Dendritic cell treated with granulocyte-macrophage colony-stimulating factor and Interleukin-4, amounts not matched to agents 40 ng/mL and 50 ng/mL, for 4 days (primary cell): ENCODE results near the gene ZNF107.

Experiments used
- H3K27ac Mint-ChIP-seq: one replicate; pipeline ENCODE4 v1.8.0; 2022; ENCODE audit warnings: mild to moderate bottlenecking, mixed read lengths
- H3K27me3 Mint-ChIP-seq: one replicate; pipeline ENCODE4 v1.8.0; 2022; ENCODE audit warnings: mild to moderate bottlenecking, mixed read lengths
- H3K36me3 Mint-ChIP-seq: one replicate; pipeline ENCODE4 v1.8.0; 2022; ENCODE audit warnings: low read depth, mixed read lengths
- H3K4me1 Mint-ChIP-seq: one replicate; pipeline ENCODE4 v1.8.0; 2022; ENCODE audit warnings: low read depth, mixed read lengths
- H3K4me3 Mint-ChIP-seq: one replicate; pipeline ENCODE4 v1.8.0; 2022; ENCODE audit warnings: mild to moderate bottlenecking, moderate library complexity, mixed read lengths
- H3K9me3 Mint-ChIP-seq: one replicate; pipeline ENCODE4 v1.8.0; 2022; ENCODE audit warnings: mixed read lengths
- intact Hi-C: fragments of 100-400 bp; cut with micrococcal nuclease; formaldehyde crosslinking; loops from one replicate; pipeline ENCODE4 v1.15.0; 2022

Gene ZNF107

GRCh38 chr7:64665980-64666662 is at the start of gene ZNF107:
ZNF107 (plus strand) TSS chr7:64666133; CDS start chr7:64666283, 150 bp downstream.
- Mint-ChIP-seq H3K4me1 (peaks cover 16% of the 10 kb centered on the region), H3K36me3 (peaks cover 34% of the 10 kb centered on the region), H3K9me3 (peaks cover 37% of the 10 kb centered on the region), H3K4me3 (peak within 1 kb of the TSS; percentile 98), H3K27me3 (no peaks in the 10 kb centered on the region), H3K27ac (peak within 1 kb of the TSS; percentile 90)
- intact Hi-C loops: loop anchor here (1.0 to 5.0 kb wide), 2 partner anchors 103 to 739 kb away; partner anchors contain the start of gene ZNF680

- intact Hi-C loops: no loop called here
- Mint-ChIP-seq H3K4me1 (no peaks in the 10 kb centered on the region), H3K36me3 (no peaks in the 10 kb centered on the region), H3K27me3 (no peaks in the 10 kb centered on the region), H3K9me3 (peaks cover 42% of the 10 kb centered on the region), H3K27ac (no peak overlapping the region), H3K4me3 (no peak overlapping the region)
Observed at GRCh38 chr7:64618785-64619456, 47.0 kb upstream of the ZNF107 start.

- no peak overlapping the region for H3K4me3 Mint-ChIP-seq
- H3K27ac Mint-ChIP-seq: no peak overlapping the region
- H3K36me3 Mint-ChIP-seq: no peaks in the 10 kb centered on the region
- H3K27me3 Mint-ChIP-seq: no peaks in the 10 kb centered on the region
- peaks cover 42% of the 10 kb centered on the region for H3K9me3 Mint-ChIP-seq
- intact Hi-C loops: loop anchor here (10.0 kb wide), 1 partner anchor 1615 kb away; no protein-coding TSS in a partner anchor
- H3K4me1 Mint-ChIP-seq: no peaks in the 10 kb centered on the region
Observed at GRCh38 chr7:64619705-64620104, 46.2 kb upstream of the ZNF107 start.

- Mint-ChIP-seq H3K27ac (no peak overlapping the region), H3K9me3 (peaks cover 42% of the 10 kb centered on the region), H3K4me3 (no peak overlapping the region), H3K36me3 (no peaks in the 10 kb centered on the region), H3K4me1 (no peaks in the 10 kb centered on the region), H3K27me3 (no peaks in the 10 kb centered on the region)
- intact Hi-C loops: loop anchor here (10.0 kb wide), 1 partner anchor 1617 kb away; no protein-coding TSS in a partner anchor
Observed at GRCh38 chr7:64621656-64622055, 44.3 kb upstream of the ZNF107 start.

- no peaks in the 10 kb centered on the region for H3K27me3 Mint-ChIP-seq
- intact Hi-C loops: loop anchor here (2.0 to 10.0 kb wide), 2 partner anchors 443 to 1621 kb away; no protein-coding TSS in a partner anchor
- H3K27ac Mint-ChIP-seq: no peak overlapping the region
- peaks cover 17% of the 10 kb centered on the region for H3K9me3 Mint-ChIP-seq
- no peaks in the 10 kb centered on the region for H3K36me3 Mint-ChIP-seq
- H3K4me1 Mint-ChIP-seq: no peaks in the 10 kb centered on the region
- no peak overlapping the region for H3K4me3 Mint-ChIP-seq
Observed at GRCh38 chr7:64625114-64626082, 40.5 kb upstream of the ZNF107 start.

GRCh38 chr7:64626083-64626469 is 39.9 kb upstream of the ZNF107 start:
- intact Hi-C loops: loop anchor here (10.0 kb wide), 1 partner anchor 1621 kb away; no protein-coding TSS in a partner anchor
- Mint-ChIP-seq H3K36me3 (no peaks in the 10 kb centered on the region), H3K27me3 (no peaks in the 10 kb centered on the region), H3K9me3 (peaks cover 10% of the 10 kb centered on the region), H3K4me1 (no peaks in the 10 kb centered on the region), H3K27ac (no peak overlapping the region), H3K4me3 (no peak overlapping the region)

GRCh38 chr7:64626557-64626956 is 39.4 kb upstream of the ZNF107 start:
- Mint-ChIP-seq H3K4me1 (no peaks in the 10 kb centered on the region), H3K27me3 (no peaks in the 10 kb centered on the region), H3K9me3 (peaks cover 5% of the 10 kb centered on the region), H3K4me3 (no peak overlapping the region), H3K36me3 (no peaks in the 10 kb centered on the region), H3K27ac (no peak overlapping the region)
- intact Hi-C loops: loop anchor here (10.0 kb wide), 1 partner anchor 1622 kb away; no protein-coding TSS in a partner anchor

GRCh38 chr7:64628192-64628591 is 37.7 kb upstream of the ZNF107 start:
- H3K9me3 Mint-ChIP-seq: no peaks in the 10 kb centered on the region
- intact Hi-C loops: loop anchor here (10.0 kb wide), 1 partner anchor 1623 kb away; no protein-coding TSS in a partner anchor
- no peak overlapping the region for H3K4me3 Mint-ChIP-seq
- no peaks in the 10 kb centered on the region for H3K27me3 Mint-ChIP-seq
- no peaks in the 10 kb centered on the region for H3K36me3 Mint-ChIP-seq
- no peaks in the 10 kb centered on the region for H3K4me1 Mint-ChIP-seq
- no peak overlapping the region for H3K27ac Mint-ChIP-seq

- H3K36me3 Mint-ChIP-seq: no peaks in the 10 kb centered on the region
- H3K27ac Mint-ChIP-seq: no peak overlapping the region
- no peak overlapping the region for H3K4me3 Mint-ChIP-seq
- H3K9me3 Mint-ChIP-seq: no peaks in the 10 kb centered on the region
- H3K27me3 Mint-ChIP-seq: no peaks in the 10 kb centered on the region
- intact Hi-C loops: loop anchor here (10.0 kb wide), 1 partner anchor 1624 kb away; no protein-coding TSS in a partner anchor
- H3K4me1 Mint-ChIP-seq: no peaks in the 10 kb centered on the region
Observed at GRCh38 chr7:64628721-64629120, 37.2 kb upstream of the ZNF107 start.

- Mint-ChIP-seq H3K27me3 (no peaks in the 10 kb centered on the region), H3K9me3 (no peaks in the 10 kb centered on the region), H3K27ac (no peak overlapping the region), H3K4me1 (no peaks in the 10 kb centered on the region), H3K4me3 (no peak overlapping the region), H3K36me3 (no peaks in the 10 kb centered on the region)
- intact Hi-C loops: no loop called here
Observed at GRCh38 chr7:64630496-64630895, 35.4 kb upstream of the ZNF107 start.

- Mint-ChIP-seq H3K9me3 (peaks cover 1% of the 10 kb centered on the region), H3K27me3 (no peaks in the 10 kb centered on the region), H3K27ac (no peak overlapping the region), H3K4me1 (no peaks in the 10 kb centered on the region), H3K36me3 (no peaks in the 10 kb centered on the region), H3K4me3 (no peak overlapping the region)
- intact Hi-C loops: no loop called here
Observed at GRCh38 chr7:64632029-64632428, 33.9 kb upstream of the ZNF107 start.

- Mint-ChIP-seq H3K4me1 (no peaks in the 10 kb centered on the region), H3K27me3 (no peaks in the 10 kb centered on the region), H3K27ac (no peak overlapping the region), H3K9me3 (peaks cover 15% of the 10 kb centered on the region), H3K4me3 (no peak overlapping the region), H3K36me3 (no peaks in the 10 kb centered on the region)
- intact Hi-C loops: no loop called here
Observed at GRCh38 chr7:64633401-64633800, 32.5 kb upstream of the ZNF107 start.

GRCh38 chr7:64634406-64635062 is 31.4 kb upstream of the ZNF107 start:
- peaks cover 21% of the 10 kb centered on the region for H3K9me3 Mint-ChIP-seq
- intact Hi-C loops: no loop called here
- no peak overlapping the region for H3K4me3 Mint-ChIP-seq
- no peak overlapping the region for H3K27ac Mint-ChIP-seq
- no peaks in the 10 kb centered on the region for H3K27me3 Mint-ChIP-seq
- no peaks in the 10 kb centered on the region for H3K4me1 Mint-ChIP-seq
- H3K36me3 Mint-ChIP-seq: no peaks in the 10 kb centered on the region
